Liver (tissue), 3 donors: ENCODE data around the gene ATP7B.

Source experiments
- ATF3 ChIP-seq: IDR thresholded peaks from 2 replicates; pipeline ENCODE4 v1.6.1; 2016; ENCODE audit warnings: antibody characterized with exemption
- CTCF ChIP-seq: fragments of 150-350 bp; IDR thresholded peaks from 2 replicates; pipeline ENCODE4 v1.5.1; 2017; ENCODE audit warnings: improper control_type of control experiment, low read depth, low read length; ENCODE audit not compliant: missing input control
- EGR1 ChIP-seq, 2 donors: IDR thresholded peaks; 2 replicates each; pipeline ENCODE4 v1.6.1; 2016 to 2018; ENCODE audit warnings: antibody characterized with exemption in 2 of 2, low read depth in 2 of 2
- JUND ChIP-seq, 2 donors: IDR thresholded peaks; 2 replicates each; pipeline ENCODE4 v1.6.1; 2016; ENCODE audit warnings: antibody characterized with exemption in 2 of 2
- RAD21 ChIP-seq, 2 donors: IDR thresholded peaks; 2 replicates each; pipeline ENCODE4 v1.6.1; 2016; ENCODE audit warnings: antibody characterized with exemption in 2 of 2, mild to moderate bottlenecking in 2 of 2
- TAF1 ChIP-seq: conservative IDR thresholded peaks from 2 replicates; pipeline ENCODE4 v1.6.1; 2016; ENCODE audit warnings: antibody characterized with exemption, mild to moderate bottlenecking
- donor health status: healthy.
- donor health status: healthy.

- TF ChIP-seq JUND (IDR thresholded peaks at IDR 0.05), result no peak
- TF ChIP-seq CTCF, result no peak
- TF ChIP-seq RAD21 (IDR thresholded peaks at IDR 0.05), result peak; percentile 36 to 50
- TF ChIP-seq EGR1 (IDR thresholded peaks at IDR 0.05; ENCODE audit: low read depth in 2 of 2), result no peak
- TF ChIP-seq ATF3, result no peak
- TF ChIP-seq TAF1, result no peak
Observed at GRCh38 chr13:51999510-51999911, 11.7 kb downstream of the ATP7B start.
